GM23338 (cell line): ENCODE measurements around the gene XRCC5.

Source experiments
- EZH2 ChIP-seq: fragments of 200-600 bp; sonication (generic); IDR thresholded peaks from one replicate; pipeline ENCODE4 v1.8.0; 2017; ENCODE audit warnings: antibody characterized with exemption, mild to moderate bottlenecking, low read depth; ENCODE audit not compliant: unreplicated experiment
- EZH2phosphoT487 ChIP-seq: fragments of 200-600 bp; sonication (generic); IDR thresholded peaks from one replicate; pipeline ENCODE4 v1.8.1; 2018; ENCODE audit warnings: antibody characterized with exemption; ENCODE audit not compliant: unreplicated experiment
- JUNB ChIP-seq: IDR thresholded peaks from one replicate; pipeline ENCODE4 v1.6.1; 2016; ENCODE audit warnings: antibody characterized with exemption; ENCODE audit not compliant: unreplicated experiment
- POLR2AphosphoS5 ChIP-seq: IDR thresholded peaks from 2 replicates; pipeline ENCODE4 v1.6.1; 2016; ENCODE audit warnings: antibody characterized with exemption, low read depth
- TF ChIP-seq, protein P1 (sequence below), 2 experiments: fragments of 200-600 bp in 1 of 2; sonication (generic) in 1 of 2; conservative IDR thresholded peaks; 2 replicates each; pipeline versions ENCODE4 v1.5.1 to v1.6.1; 2016 to 2017; ENCODE audit warnings: antibody characterized with exemption in 2 of 2, low read depth in 2 of 2, mild to moderate bottlenecking in 2 of 2, moderate library complexity in 1 of 2
- TF ChIP-seq, protein P2 (sequence below): IDR thresholded peaks from one replicate; pipeline ENCODE4 v1.6.1; 2018; ENCODE audit warnings: antibody characterized with exemption; ENCODE audit not compliant: unreplicated experiment

DNA sequence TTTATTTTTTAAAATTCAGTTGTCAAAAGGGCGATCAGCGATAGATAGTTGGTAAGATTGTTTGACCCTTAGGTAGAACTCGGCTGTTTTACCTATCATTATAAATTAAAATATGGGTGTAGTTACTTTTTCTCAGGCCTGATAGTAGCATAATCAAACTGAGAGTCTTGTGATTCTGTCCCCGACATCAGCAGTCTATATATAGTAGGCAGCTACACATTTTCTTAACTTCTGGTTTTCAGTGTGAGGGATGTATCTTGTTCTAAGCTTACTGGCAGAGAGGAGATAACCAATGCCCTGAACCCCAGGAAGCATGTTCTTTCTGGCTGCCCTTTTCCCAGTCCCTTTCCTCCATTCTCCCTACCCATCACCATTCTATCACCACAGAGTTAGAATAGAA lies 56.6 kb downstream of the XRCC5 start:
- TF ChIP-seq EZH2phosphoT487 = no peak
- TF ChIP-seq, protein P1, sequence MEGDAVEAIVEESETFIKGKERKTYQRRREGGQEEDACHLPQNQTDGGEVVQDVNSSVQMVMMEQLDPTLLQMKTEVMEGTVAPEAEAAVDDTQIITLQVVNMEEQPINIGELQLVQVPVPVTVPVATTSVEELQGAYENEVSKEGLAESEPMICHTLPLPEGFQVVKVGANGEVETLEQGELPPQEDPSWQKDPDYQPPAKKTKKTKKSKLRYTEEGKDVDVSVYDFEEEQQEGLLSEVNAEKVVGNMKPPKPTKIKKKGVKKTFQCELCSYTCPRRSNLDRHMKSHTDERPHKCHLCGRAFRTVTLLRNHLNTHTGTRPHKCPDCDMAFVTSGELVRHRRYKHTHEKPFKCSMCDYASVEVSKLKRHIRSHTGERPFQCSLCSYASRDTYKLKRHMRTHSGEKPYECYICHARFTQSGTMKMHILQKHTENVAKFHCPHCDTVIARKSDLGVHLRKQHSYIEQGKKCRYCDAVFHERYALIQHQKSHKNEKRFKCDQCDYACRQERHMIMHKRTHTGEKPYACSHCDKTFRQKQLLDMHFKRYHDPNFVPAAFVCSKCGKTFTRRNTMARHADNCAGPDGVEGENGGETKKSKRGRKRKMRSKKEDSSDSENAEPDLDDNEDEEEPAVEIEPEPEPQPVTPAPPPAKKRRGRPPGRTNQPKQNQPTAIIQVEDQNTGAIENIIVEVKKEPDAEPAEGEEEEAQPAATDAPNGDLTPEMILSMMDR (conservative IDR thresholded peaks at IDR 0.05; ENCODE audit: low read depth in 2 of 2) = no peak
- no peak for TF ChIP-seq EZH2
- no peak for TF ChIP-seq POLR2AphosphoS5
- TF ChIP-seq JUNB = no peak
- TF ChIP-seq, protein P2, sequence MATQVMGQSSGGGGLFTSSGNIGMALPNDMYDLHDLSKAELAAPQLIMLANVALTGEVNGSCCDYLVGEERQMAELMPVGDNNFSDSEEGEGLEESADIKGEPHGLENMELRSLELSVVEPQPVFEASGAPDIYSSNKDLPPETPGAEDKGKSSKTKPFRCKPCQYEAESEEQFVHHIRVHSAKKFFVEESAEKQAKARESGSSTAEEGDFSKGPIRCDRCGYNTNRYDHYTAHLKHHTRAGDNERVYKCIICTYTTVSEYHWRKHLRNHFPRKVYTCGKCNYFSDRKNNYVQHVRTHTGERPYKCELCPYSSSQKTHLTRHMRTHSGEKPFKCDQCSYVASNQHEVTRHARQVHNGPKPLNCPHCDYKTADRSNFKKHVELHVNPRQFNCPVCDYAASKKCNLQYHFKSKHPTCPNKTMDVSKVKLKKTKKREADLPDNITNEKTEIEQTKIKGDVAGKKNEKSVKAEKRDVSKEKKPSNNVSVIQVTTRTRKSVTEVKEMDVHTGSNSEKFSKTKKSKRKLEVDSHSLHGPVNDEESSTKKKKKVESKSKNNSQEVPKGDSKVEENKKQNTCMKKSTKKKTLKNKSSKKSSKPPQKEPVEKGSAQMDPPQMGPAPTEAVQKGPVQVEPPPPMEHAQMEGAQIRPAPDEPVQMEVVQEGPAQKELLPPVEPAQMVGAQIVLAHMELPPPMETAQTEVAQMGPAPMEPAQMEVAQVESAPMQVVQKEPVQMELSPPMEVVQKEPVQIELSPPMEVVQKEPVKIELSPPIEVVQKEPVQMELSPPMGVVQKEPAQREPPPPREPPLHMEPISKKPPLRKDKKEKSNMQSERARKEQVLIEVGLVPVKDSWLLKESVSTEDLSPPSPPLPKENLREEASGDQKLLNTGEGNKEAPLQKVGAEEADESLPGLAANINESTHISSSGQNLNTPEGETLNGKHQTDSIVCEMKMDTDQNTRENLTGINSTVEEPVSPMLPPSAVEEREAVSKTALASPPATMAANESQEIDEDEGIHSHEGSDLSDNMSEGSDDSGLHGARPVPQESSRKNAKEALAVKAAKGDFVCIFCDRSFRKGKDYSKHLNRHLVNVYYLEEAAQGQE = no peak
